HG03442 (cell line): ENCODE measurements around the gene OGDHL.
"Not testable (repeated sequence)": the region's sequence is repeated elsewhere in the genome, so short reads cannot be mapped to it uniquely, and the experiment has no call there.

Source experiments
- ATAC-seq: cut with Tn5 transposase; IDR thresholded peaks from one replicate; pipeline ENCODE4 v1.9.1; 2021; ENCODE audit warnings: mild to moderate bottlenecking, moderate library complexity; ENCODE audit not compliant: unreplicated experiment

OGDHL gene

GRCh38 chr10:49758249-49758930 is 3.7 kb downstream of the OGDHL start:
- ATAC-seq: no peak

GRCh38 chr10:49756641-49757040 is 5.5 kb downstream of the OGDHL start:
- ATAC-seq: no peak

DNA sequence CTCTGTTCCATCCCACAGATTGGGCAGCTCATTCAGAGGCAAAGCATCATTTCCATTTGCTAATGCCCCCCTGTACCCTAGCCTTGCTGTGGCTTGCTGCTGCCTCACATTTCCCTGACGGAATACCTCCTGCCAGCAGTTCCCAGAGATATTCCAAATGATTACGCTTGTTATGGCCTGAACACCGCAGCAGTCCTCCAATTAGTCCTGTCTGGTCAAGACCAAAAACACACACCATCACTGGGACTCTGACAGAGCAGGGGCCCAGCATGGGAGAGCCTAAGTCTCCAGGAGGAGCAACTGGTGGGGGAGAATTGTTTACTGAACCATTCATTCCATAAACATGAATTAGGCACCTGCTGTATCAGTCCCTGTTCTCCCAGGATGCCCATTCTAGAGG is 6.1 kb downstream of the OGDHL start:
- no peak for ATAC-seq

GRCh38 chr10:49754951-49755350 is 7.2 kb downstream of the OGDHL start:
- ATAC-seq: not testable (repeated sequence)

- no peak for ATAC-seq
Measured at GRCh38 chr10:49752584-49752983, 9.5 kb downstream of the OGDHL start.

- ATAC-seq: no peak
Measured at GRCh38 chr10:49751636-49752510, 10.2 kb downstream of the OGDHL start.

DNA sequence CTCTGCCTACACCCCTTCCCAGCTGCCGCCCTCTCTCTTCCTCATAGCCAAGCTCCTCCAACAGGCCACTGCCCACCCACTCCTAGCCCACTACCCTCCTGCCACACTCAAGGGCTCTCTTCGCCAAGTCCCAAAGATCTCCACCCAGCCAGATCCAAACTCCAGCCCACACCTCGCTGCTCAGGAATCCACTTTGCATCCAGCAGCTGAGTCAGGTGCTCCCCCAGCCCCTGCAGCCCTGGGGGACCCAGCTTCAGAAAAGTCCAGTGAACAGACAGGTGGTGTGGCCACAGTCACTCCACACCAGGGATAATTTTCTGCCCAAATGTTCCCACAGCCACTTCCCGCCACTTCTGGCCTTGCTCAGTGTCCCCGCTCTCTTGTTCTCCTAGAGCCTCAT is 10.9 kb downstream of the OGDHL start:
- ATAC-seq: no peak

- ATAC-seq: no peak
Measured at GRCh38 chr10:49750546-49750945, 11.6 kb downstream of the OGDHL start.

DNA sequence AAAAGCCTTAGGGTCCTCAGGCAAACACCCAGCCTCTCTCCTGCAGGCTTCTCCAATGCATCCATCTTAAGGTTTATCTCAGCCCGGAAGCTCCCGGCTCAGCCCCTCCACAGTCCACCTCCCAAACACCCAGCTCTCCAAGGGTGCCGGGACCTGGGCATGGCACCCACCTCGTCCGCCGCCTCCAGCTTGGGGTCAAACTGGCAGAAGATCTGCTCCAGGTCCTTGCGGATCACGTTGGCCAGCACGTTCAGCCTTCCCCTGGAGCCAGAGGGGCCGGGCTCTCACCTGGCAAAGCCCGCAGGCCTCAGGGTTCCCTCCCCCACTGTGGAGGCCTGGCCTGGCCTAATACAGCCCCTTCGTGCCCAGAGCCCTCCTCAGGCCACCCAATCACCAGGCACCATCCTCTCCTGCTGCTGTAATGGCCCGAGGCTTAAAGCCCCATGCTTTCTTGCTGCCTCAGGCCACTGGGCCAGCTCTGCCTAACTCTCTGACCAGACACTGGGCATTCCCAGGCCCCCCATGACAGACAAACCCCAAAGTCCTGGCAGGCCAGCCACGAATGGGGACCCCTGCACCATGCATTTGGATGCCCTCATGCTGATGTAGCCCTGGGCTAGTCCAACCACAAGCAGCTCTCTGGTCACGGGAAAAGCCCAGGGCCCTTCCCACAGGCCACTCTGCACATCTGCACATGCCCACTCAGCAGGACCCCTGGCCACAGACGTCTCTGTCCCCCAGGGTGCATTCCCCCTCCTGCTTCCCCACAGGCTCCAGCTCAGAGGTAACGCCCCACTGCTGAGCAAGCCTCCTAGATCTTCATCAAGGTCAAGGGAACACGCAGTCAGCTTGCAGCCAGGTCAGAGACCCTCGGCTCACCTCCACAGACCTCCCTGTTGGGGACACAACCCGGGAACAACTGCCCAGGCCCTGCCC is 12.3 kb downstream of the OGDHL start:
- no peak for ATAC-seq

DNA sequence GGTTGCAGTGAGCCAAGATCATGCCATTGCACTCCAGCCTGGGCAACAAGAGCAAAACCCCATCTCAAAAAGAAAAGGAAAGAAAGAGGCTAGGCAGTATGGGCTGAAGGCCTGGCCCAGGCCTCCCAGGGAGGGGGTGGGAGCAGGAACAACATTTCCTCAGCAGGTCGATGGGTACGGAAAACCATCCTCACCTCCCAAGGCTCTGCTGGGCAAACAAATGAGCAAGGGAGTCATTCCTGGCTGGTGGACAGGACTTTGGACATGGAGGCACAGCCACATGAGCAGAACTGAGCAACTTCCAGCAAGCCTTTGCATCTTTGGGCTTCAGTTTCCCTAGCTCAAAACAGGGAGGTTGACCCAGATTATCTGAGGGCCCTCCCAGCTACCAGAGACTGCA is 13.0 kb downstream of the OGDHL start:
- ATAC-seq: no peak

DNA sequence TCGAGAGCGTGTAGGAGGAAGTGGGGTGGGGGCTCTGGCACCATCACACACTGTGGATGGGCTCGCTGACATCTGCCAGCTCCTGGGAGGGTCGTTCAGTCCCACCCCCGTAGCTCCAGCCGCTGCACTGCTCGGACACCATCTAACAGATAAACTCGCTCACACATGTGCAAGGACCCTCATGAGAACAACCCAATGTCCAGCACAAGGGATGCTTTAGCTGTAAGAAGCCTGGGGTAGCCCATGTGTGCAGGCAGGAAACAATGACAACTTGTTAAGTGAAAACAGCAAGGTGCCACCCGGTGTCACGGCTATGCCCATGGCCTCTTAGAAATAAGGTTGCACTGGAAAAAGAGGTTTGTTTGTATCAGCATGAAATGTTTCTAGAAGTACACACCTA is 14.1 kb downstream of the OGDHL start:
- no peak for ATAC-seq

- ATAC-seq: no peak
Measured at GRCh38 chr10:49747303-49747646, 14.8 kb downstream of the OGDHL start.

DNA sequence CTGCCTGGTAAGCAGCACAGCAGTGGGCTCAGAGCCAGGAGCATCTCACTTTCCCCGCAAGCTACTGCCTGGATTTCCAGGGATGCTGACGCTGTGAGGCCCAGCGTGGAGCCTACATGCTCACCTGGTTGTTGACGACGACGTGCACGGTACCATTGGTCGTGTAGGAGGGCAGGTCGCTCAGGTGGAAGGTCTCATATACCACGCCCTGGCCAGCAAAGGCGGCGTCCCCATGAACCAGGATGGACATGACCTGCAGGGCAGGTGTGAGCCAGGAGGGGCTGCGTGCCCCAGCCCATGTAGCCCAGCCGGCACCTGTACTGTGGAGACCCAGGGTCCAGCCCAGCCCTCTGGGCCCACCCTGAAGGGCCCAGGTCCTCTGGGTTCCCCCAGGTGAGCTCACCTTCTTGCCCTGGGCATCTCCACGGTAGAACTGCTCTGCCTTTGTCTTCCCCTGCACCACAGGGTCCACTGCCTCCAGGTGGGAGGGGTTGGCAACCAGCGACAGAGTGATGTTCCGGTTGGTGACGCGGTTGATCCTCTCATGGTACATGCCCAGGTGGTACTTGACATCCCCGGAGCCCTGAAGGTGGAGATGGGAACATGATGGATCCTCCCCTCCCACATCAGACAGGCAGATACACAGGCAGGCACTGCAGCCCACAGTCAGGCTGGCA is 15.4 kb downstream of the OGDHL start:
- ATAC-seq: no peak

- ATAC-seq: no peak
Measured at GRCh38 chr10:49745756-49746155, 16.4 kb downstream of the OGDHL start.

- no peak for ATAC-seq
Measured at GRCh38 chr10:49744924-49745605, 17.1 kb downstream of the OGDHL start.

DNA sequence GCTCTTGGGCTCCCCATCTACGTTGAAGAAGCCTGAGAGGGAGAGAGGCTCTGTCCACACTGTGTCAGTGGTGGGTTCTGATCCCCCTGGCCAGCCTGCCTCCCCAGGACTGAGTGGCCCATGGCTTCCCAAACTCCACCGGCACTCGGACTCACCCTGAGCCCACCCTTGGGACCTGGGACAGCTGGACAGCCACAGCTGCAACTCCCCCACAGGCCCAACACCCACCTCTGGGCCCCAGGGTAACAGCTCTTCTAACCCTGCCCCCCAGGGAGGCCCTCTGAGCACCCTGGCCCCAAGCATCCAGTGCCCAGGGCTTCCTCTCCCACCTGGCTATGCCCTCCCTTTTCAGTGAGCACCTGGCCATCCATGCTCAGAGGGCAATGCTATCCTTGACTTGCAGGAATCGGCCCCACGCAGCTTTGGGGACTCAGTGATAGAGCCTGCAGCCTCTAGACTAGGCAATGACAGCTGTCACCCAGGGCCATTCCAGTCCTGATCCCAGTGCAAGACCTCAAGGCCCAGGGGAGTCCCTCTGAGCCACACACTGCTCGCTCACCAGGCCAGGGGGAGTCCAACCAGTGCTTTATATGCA is 17.9 kb downstream of the OGDHL start:
- ATAC-seq: no peak

DNA sequence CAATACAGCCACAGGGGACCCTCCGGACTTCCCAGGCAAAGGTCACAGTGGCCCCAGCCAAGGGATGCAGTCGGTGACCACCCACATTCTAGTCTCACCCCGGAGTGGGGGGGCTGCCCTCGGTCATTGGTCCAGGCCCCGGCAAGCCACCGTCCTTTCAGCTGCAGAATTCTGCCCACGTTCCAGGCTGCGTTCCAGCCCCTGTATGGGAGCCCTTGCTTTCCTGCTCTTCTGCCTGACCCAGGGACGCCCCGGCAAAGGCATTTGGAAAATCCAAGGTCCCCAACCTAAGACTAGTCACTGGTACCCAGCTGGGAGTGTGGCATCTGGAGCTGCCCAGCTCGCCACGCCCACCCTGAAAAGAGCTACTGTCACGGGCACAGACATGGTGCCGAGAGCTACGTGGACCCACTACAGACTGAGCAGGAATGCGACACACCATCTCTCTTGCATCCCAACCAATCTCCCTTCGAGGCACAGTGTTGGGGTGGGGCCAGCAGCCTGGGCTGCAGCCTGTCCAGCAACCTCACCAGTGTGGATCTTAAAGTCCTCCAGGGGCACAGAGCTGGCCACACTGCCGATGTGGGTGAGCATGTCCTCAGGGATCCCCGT is 18.6 kb downstream of the OGDHL start:
- ATAC-seq: no peak

DNA sequence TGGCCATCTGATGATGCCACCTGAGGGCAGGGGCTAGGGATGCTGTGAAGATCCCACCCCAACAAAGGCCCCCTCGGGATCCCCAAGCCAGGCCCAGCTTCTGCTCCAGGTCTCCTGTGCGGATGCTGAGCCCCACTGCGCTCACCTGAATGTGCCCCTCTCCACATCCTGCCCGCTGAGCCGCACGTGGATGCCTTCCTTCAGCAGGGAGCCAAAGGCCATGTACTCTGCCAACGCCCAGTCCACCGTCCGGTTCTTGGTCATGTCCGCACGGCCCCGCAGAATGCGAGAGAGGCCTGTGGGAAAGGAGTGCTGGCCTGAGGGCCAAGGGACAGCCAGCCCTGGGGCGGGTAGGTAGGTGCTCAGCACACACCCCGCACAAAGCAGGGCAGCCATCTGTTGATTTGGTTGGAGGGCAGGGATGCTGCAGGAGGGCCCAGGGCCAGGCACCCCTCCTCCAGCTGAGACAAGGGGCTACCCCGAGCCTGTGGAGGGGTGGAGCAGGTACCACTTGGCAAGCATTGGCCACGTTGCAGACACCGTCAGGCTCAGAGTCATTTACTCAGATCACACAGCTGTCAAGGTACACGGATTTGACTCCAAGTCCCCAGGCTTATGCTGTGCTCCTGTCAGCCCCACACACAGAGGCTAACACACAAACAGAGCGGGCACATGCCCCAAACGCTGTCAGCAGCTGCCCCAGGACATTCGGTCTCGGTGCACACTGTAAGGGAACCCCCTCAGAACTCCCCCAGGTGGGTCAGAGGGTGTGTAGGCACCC is 19.2 kb downstream of the OGDHL start:
- ATAC-seq: no peak
